DOHH2 (cell line): Measurements from ENCODE around the gene SNCAIP.
"Not testable (repeated sequence)": the region's sequence is repeated elsewhere in the genome, so short reads cannot be mapped to it uniquely, and the experiment has no call there.

ENCODE experiments used
- H3F3A ChIP-seq: fragments of 200-600 bp; sonication (generic), shearing (Covaris generic); 2 replicates; pipeline ENCODE4 v1.6.0; 2016; ENCODE audit warnings: antibody characterized with exemption, mild to moderate bottlenecking; ENCODE audit not compliant: control insufficient read depth, insufficient read depth
- H3K27ac ChIP-seq: fragments of 200-600 bp; sonication (generic); 2 replicates; pipeline ENCODE4 v1.5.1; 2014; ENCODE audit warnings: low read depth, mild to moderate bottlenecking, low read length, moderate library complexity
- H3K27me3 ChIP-seq: fragments of 200-600 bp; sonication (generic); 2 replicates; pipeline ENCODE4 v1.6.1; 2014; ENCODE audit warnings: mild to moderate bottlenecking, low read length, mixed read lengths; ENCODE audit not compliant: control insufficient read depth
- H3K36me3 ChIP-seq: fragments of 200-600 bp; sonication (generic); 2 replicates; pipeline ENCODE4 v1.6.1; 2014; ENCODE audit warnings: mild to moderate bottlenecking, low read length, moderate library complexity, mixed read lengths; ENCODE audit not compliant: control insufficient read depth
- H3K4me1 ChIP-seq: fragments of 200-600 bp; sonication (generic); 2 replicates; pipeline ENCODE4 v1.6.1; 2014; ENCODE audit warnings: mild to moderate bottlenecking, low read length, mixed read lengths; ENCODE audit not compliant: control insufficient read depth
- H3K4me2 ChIP-seq: fragments of 200-600 bp; sonication (generic); 2 replicates; pipeline ENCODE4 v1.6.0; 2014; ENCODE audit warnings: mild to moderate bottlenecking, low read length, moderate library complexity
- H3K4me3 ChIP-seq: fragments of 200-600 bp; sonication (generic); 2 replicates; pipeline ENCODE4 v1.5.1; 2014; ENCODE audit warnings: mild to moderate bottlenecking, low read length, mixed read lengths
- H3K79me2 ChIP-seq: fragments of 200-600 bp; sonication (generic); 2 replicates; pipeline ENCODE4 v1.6.1; 2014; ENCODE audit warnings: mild to moderate bottlenecking, low read length, mixed read lengths; ENCODE audit not compliant: control insufficient read depth
- H3K9me2 ChIP-seq: fragments of 200-600 bp; sonication (generic); replicated peaks from 2 replicates; pipeline ENCODE4 v1.6.1; 2014; ENCODE audit warnings: mild to moderate bottlenecking, low read length, mixed read lengths; ENCODE audit not compliant: control insufficient read depth
- H3K9me3 ChIP-seq: fragments of 200-600 bp; sonication (generic); 2 replicates; pipeline ENCODE4 v1.6.1; 2014; ENCODE audit warnings: antibody characterized with exemption, low read length, mixed read lengths; ENCODE audit not compliant: control insufficient read depth, insufficient read depth
- H4K20me1 ChIP-seq: fragments of 200-600 bp; sonication (generic); 2 replicates; pipeline ENCODE4 v1.6.0; 2014; ENCODE audit warnings: low read depth, mild to moderate bottlenecking, antibody characterized with exemption, low read length, moderate library complexity; ENCODE audit not compliant: control insufficient read depth, insufficient read depth
- CTCF ChIP-seq: fragments of 200-600 bp; sonication (generic); IDR thresholded peaks from one replicate; pipeline ENCODE4 v1.5.1; 2014; ENCODE audit warnings: antibody characterized with exemption, mild to moderate bottlenecking, low read depth, low read length; ENCODE audit not compliant: poor library complexity, severe bottlenecking
- EZH2phosphoT487 ChIP-seq: fragments of 200-600 bp; sonication (generic); IDR thresholded peaks from 2 replicates; pipeline ENCODE4 v1.6.1; 2017; ENCODE audit warnings: borderline replicate concordance, mild to moderate bottlenecking, antibody characterized with exemption, low read length, moderate library complexity, mixed read lengths

The SNCAIP gene

GRCh38 chr5:122352331-122352730 lies 40.3 kb downstream of the SNCAIP start:
- no peaks in the 10 kb centered on the region for H3F3A ChIP-seq
- H4K20me1 ChIP-seq: no peaks in the 10 kb centered on the region
- no peak overlapping the region for H3K4me2 ChIP-seq
- no peaks in the 10 kb centered on the region for H3K9me2 ChIP-seq
- H3K27ac ChIP-seq: no peak overlapping the region
- TF ChIP-seq EZH2phosphoT487 (no peak), CTCF (no peak)
- H3K36me3 ChIP-seq: no peaks in the 10 kb centered on the region
- no peaks in the 10 kb centered on the region for H3K79me2 ChIP-seq
- H3K27me3 ChIP-seq: no peaks in the 10 kb centered on the region
- H3K4me1 ChIP-seq: no peaks in the 10 kb centered on the region
- H3K9me3 ChIP-seq: no peaks in the 10 kb centered on the region
- H3K4me3 ChIP-seq: no peak overlapping the region

- H3K27me3 ChIP-seq, H3K4me2 ChIP-seq: not testable (repeated sequence)
These were observed 41.3 kb downstream of the SNCAIP start for GRCh38 chr5:122353361-122353760.

GRCh38 chr5:122354293-122354692 lies 42.3 kb downstream of the SNCAIP start:
- no peak for TF ChIP-seq EZH2phosphoT487
- no peak for TF ChIP-seq CTCF
- H3K9me3 ChIP-seq: no peaks in the 10 kb centered on the region
- H3K79me2 ChIP-seq: no peaks in the 10 kb centered on the region
- H4K20me1 ChIP-seq: no peaks in the 10 kb centered on the region
- H3K36me3 ChIP-seq: no peaks in the 10 kb centered on the region
- no peaks in the 10 kb centered on the region for H3K9me2 ChIP-seq
- H3F3A ChIP-seq: no peaks in the 10 kb centered on the region
- no peak overlapping the region for H3K4me3 ChIP-seq
- no peak overlapping the region for H3K27ac ChIP-seq
- no peaks in the 10 kb centered on the region for H3K4me1 ChIP-seq
- H3K27me3 ChIP-seq: no peaks in the 10 kb centered on the region
- H3K4me2 ChIP-seq: no peak overlapping the region

More at GRCh38 chr5:122353361-122353760, 41.3 kb downstream of the SNCAIP start:
- not testable (repeated sequence) for H4K20me1 ChIP-seq, H3K9me2 ChIP-seq, H3K27ac ChIP-seq, H3K4me1 ChIP-seq, H3K79me2 ChIP-seq, H3K4me3 ChIP-seq, H3F3A ChIP-seq, H3K36me3 ChIP-seq, H3K9me3 ChIP-seq

GRCh38 chr5:122355324-122355723 lies 43.3 kb downstream of the SNCAIP start:
- no peaks in the 10 kb centered on the region for H3K79me2 ChIP-seq
- H3K27me3 ChIP-seq: no peaks in the 10 kb centered on the region
- H3K4me3 ChIP-seq: no peak overlapping the region
- H3K4me2 ChIP-seq: no peak overlapping the region
- TF ChIP-seq CTCF: no peak
- TF ChIP-seq EZH2phosphoT487: no peak
- no peak overlapping the region for H3K27ac ChIP-seq
- no peaks in the 10 kb centered on the region for H3K36me3 ChIP-seq
- H3K4me1 ChIP-seq: no peaks in the 10 kb centered on the region
- H4K20me1 ChIP-seq: no peaks in the 10 kb centered on the region
- H3F3A ChIP-seq: no peaks in the 10 kb centered on the region
- H3K9me2 ChIP-seq: no peaks in the 10 kb centered on the region
- no peaks in the 10 kb centered on the region for H3K9me3 ChIP-seq
